ENCODE data around the gene SCN1B.

DNA sequence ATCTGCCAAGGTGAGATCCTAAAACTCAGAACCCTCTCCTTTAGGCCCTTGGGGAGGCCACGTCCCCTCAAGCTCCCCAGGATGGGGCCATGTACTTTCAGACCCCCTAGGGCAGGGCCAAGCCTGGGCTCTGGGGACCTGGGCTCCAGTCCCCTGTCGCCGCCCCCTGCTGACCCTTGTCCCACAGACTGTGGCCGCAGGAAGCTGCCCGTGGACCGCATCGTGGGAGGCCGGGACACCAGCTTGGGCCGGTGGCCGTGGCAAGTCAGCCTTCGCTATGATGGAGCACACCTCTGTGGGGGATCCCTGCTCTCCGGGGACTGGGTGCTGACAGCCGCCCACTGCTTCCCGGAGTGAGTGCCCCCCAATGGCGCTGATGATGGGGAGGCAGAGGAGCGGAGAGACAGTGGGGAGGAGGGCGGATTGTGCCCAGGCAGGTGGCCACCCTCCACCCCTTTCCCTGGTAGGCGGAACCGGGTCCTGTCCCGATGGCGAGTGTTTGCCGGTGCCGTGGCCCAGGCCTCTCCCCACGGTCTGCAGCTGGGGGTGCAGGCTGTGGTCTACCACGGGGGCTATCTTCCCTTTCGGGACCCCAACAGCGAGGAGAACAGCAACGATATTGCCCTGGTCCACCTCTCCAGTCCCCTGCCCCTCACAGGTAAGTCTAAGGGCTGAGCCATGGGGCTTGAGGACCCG lies 30.0 kb downstream of the SCN1B start:
- no peak for TF ChIP-seq HCFC1 (IDR thresholded peaks at IDR 0.05; ENCODE audit: low read depth, low read length)
- TF ChIP-seq NFE2L2 (IDR thresholded peaks at IDR 0.05; ENCODE audit: low read length), result no peak
- TF ChIP-seq, protein P1, sequence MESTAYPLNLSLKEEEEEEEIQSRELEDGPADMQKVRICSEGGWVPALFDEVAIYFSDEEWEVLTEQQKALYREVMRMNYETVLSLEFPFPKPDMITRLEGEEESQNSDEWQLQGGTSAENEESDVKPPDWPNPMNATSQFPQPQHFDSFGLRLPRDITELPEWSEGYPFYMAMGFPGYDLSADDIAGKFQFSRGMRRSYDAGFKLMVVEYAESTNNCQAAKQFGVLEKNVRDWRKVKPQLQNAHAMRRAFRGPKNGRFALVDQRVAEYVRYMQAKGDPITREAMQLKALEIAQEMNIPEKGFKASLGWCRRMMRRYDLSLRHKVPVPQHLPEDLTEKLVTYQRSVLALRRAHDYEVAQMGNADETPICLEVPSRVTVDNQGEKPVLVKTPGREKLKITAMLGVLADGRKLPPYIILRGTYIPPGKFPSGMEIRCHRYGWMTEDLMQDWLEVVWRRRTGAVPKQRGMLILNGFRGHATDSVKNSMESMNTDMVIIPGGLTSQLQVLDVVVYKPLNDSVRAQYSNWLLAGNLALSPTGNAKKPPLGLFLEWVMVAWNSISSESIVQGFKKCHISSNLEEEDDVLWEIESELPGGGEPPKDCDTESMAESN (CRISPR knock-in tag; conservative IDR thresholded peaks at IDR 0.05), result no peak
- no peak for TF ChIP-seq HNF4G (IDR thresholded peaks at IDR 0.05; ENCODE audit: borderline replicate concordance, low read depth, low read length)
- TF ChIP-seq HNF4G (CRISPR knock-in tag; IDR thresholded peaks at IDR 0.05; ENCODE audit: borderline replicate concordance, low read depth), result no peak
- no peak for TF ChIP-seq FOSL2 (CRISPR knock-in tag; IDR thresholded peaks at IDR 0.05)
- TF ChIP-seq ZFP82 (CRISPR knock-in tag; IDR thresholded peaks at IDR 0.05; ENCODE audit: borderline replicate concordance), result no peak
- TF ChIP-seq, protein P2, sequence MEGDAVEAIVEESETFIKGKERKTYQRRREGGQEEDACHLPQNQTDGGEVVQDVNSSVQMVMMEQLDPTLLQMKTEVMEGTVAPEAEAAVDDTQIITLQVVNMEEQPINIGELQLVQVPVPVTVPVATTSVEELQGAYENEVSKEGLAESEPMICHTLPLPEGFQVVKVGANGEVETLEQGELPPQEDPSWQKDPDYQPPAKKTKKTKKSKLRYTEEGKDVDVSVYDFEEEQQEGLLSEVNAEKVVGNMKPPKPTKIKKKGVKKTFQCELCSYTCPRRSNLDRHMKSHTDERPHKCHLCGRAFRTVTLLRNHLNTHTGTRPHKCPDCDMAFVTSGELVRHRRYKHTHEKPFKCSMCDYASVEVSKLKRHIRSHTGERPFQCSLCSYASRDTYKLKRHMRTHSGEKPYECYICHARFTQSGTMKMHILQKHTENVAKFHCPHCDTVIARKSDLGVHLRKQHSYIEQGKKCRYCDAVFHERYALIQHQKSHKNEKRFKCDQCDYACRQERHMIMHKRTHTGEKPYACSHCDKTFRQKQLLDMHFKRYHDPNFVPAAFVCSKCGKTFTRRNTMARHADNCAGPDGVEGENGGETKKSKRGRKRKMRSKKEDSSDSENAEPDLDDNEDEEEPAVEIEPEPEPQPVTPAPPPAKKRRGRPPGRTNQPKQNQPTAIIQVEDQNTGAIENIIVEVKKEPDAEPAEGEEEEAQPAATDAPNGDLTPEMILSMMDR (CRISPR knock-in tag; IDR thresholded peaks at IDR 0.05), result no peak
- TF ChIP-seq, protein P3, sequence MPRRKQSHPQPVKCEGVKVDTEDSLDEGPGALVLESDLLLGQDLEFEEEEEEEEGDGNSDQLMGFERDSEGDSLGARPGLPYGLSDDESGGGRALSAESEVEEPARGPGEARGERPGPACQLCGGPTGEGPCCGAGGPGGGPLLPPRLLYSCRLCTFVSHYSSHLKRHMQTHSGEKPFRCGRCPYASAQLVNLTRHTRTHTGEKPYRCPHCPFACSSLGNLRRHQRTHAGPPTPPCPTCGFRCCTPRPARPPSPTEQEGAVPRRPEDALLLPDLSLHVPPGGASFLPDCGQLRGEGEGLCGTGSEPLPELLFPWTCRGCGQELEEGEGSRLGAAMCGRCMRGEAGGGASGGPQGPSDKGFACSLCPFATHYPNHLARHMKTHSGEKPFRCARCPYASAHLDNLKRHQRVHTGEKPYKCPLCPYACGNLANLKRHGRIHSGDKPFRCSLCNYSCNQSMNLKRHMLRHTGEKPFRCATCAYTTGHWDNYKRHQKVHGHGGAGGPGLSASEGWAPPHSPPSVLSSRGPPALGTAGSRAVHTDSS (CRISPR knock-in tag; conservative IDR thresholded peaks at IDR 0.05), result no peak
- no peak for TF ChIP-seq ERF (CRISPR knock-in tag; IDR thresholded peaks at IDR 0.05)
- no peak for TF ChIP-seq EP300 (IDR thresholded peaks at IDR 0.05; ENCODE audit: low read depth in 2 of 2, low read length in 2 of 2)
- no peak for TF ChIP-seq EP300 (CRISPR knock-in tag; IDR thresholded peaks at IDR 0.05; ENCODE audit: borderline replicate concordance)
- TF ChIP-seq, protein P4, sequence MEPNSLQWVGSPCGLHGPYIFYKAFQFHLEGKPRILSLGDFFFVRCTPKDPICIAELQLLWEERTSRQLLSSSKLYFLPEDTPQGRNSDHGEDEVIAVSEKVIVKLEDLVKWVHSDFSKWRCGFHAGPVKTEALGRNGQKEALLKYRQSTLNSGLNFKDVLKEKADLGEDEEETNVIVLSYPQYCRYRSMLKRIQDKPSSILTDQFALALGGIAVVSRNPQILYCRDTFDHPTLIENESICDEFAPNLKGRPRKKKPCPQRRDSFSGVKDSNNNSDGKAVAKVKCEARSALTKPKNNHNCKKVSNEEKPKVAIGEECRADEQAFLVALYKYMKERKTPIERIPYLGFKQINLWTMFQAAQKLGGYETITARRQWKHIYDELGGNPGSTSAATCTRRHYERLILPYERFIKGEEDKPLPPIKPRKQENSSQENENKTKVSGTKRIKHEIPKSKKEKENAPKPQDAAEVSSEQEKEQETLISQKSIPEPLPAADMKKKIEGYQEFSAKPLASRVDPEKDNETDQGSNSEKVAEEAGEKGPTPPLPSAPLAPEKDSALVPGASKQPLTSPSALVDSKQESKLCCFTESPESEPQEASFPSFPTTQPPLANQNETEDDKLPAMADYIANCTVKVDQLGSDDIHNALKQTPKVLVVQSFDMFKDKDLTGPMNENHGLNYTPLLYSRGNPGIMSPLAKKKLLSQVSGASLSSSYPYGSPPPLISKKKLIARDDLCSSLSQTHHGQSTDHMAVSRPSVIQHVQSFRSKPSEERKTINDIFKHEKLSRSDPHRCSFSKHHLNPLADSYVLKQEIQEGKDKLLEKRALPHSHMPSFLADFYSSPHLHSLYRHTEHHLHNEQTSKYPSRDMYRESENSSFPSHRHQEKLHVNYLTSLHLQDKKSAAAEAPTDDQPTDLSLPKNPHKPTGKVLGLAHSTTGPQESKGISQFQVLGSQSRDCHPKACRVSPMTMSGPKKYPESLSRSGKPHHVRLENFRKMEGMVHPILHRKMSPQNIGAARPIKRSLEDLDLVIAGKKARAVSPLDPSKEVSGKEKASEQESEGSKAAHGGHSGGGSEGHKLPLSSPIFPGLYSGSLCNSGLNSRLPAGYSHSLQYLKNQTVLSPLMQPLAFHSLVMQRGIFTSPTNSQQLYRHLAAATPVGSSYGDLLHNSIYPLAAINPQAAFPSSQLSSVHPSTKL (CRISPR knock-in tag; IDR thresholded peaks at IDR 0.05), result no peak
- no peak for TF ChIP-seq ZSCAN30 (CRISPR knock-in tag; IDR thresholded peaks at IDR 0.05)
- TF ChIP-seq NR3C1 (CRISPR knock-in tag; IDR thresholded peaks at IDR 0.05), result no peak
- TF ChIP-seq HNRNPK (IDR thresholded peaks at IDR 0.05; ENCODE audit: low read depth, low read length, poor library complexity, severe bottlenecking), result no peak
